ENCODE data around the gene ABCC6.
A peak's percentile ranks its signal among the peaks of the same experiment; 100 is the strongest.
"Not testable (repeated sequence)": the region's sequence is repeated elsewhere in the genome, so short reads cannot be mapped to it uniquely, and the experiment has no call there.

The ABCC6 gene

GRCh38 chr16:16221382-16221781, 1.9 kb downstream of the ABCC6 start:
- DNase-seq, result not testable (repeated sequence)

GRCh38 chr16:16220449-16220848, 2.8 kb downstream of the ABCC6 start:
- not testable (repeated sequence) for DNase-seq

- not testable (repeated sequence) for DNase-seq
Observed at GRCh38 chr16:16218787-16219186, 4.5 kb downstream of the ABCC6 start.

GRCh38 chr16:16218349-16218748, 4.9 kb downstream of the ABCC6 start:
- DNase-seq, result not testable (repeated sequence)

GRCh38 chr16:16213863-16214293, 9.4 kb downstream of the ABCC6 start:
- DNase-seq, result peak; percentile 20

- DNase-seq, result not testable (repeated sequence)
Observed at GRCh38 chr16:16211404-16211803, 11.9 kb downstream of the ABCC6 start.

GRCh38 chr16:16208461-16208860, 14.8 kb downstream of the ABCC6 start:
- not testable (repeated sequence) for DNase-seq

- DNase-seq, result not testable (repeated sequence)
Observed at GRCh38 chr16:16207787-16208334, 15.4 kb downstream of the ABCC6 start.

- DNase-seq, result not testable (repeated sequence)
Observed at GRCh38 chr16:16207097-16207786, 16.1 kb downstream of the ABCC6 start.

- DNase-seq, result not testable (repeated sequence)
Observed at GRCh38 chr16:16205864-16206263, 17.4 kb downstream of the ABCC6 start.

GRCh38 chr16:16204552-16204951, 18.7 kb downstream of the ABCC6 start:
- not testable (repeated sequence) for DNase-seq

GRCh38 chr16:16203494-16203893, 19.8 kb downstream of the ABCC6 start:
- not testable (repeated sequence) for DNase-seq

GRCh38 chr16:16202400-16203143, 20.7 kb downstream of the ABCC6 start:
- peak; percentile 74 for DNase-seq

- DNase-seq, result not testable (repeated sequence)
Observed at GRCh38 chr16:16201880-16202279, 21.4 kb downstream of the ABCC6 start.

GRCh38 chr16:16200391-16200790, 22.9 kb downstream of the ABCC6 start:
- not testable (repeated sequence) for DNase-seq

- DNase-seq, result peak; percentile 53
Observed at GRCh38 chr16:16199428-16199827, 23.9 kb downstream of the ABCC6 start.

GRCh38 chr16:16197966-16198365, 25.3 kb downstream of the ABCC6 start:
- DNase-seq, result no peak

GRCh38 chr16:16197331-16197730, 26.0 kb downstream of the ABCC6 start:
- no peak for DNase-seq

GRCh38 chr16:16196099-16196498, 27.2 kb downstream of the ABCC6 start:
- DNase-seq, result no peak

GRCh38 chr16:16191493-16192167, 31.7 kb downstream of the ABCC6 start:
- DNase-seq, result no peak

GRCh38 chr16:16190966-16191365, 32.3 kb downstream of the ABCC6 start:
- DNase-seq, result not testable (repeated sequence)

- no peak for DNase-seq
Observed at GRCh38 chr16:16190546-16190945, 32.7 kb downstream of the ABCC6 start.

- DNase-seq, result no peak
Observed at GRCh38 chr16:16189842-16190241, 33.5 kb downstream of the ABCC6 start.
